ENCODE data around the gene DNAJC3. TPM values are rescaled to one million over a fixed set of nuclear protein-coding genes. Genes with fewer than 3 reads are reported as not detected.

Gene DNAJC3
- total and polyA plus RNA-seq, 2 of the 13 experiments (the other 11 are each of a cell fraction or from before 2014, with no cell fraction given) = 10.4 to 48.2 TPM

DNA sequence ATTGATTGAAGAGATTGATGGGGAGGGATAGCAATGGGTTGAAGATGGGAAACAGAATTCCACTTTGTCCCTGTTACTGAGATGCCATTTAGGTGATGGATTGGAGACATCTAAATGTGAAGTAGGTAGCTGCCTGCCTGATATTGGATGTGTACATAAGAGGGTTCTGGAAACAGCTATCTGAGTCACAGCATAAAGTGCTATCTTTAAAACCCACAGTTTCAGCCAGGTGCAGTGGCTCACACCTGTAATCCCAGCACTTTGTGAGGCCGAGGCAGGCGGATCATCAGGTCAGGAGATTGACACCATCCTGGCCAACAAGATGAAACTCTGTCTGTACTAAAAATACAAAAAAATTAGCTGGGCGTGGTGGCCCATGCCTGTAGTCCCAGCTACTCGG, 72.6 kb downstream of the DNAJC3 start (continued):
- TF ChIP-seq ZNF362 (CRISPR knock-in tag; IDR thresholded peaks at IDR 0.05; ENCODE audit: borderline replicate concordance) = no peak
- no peak for TF ChIP-seq ZNF674 (CRISPR knock-in tag; IDR thresholded peaks at IDR 0.05; ENCODE audit: low read depth)
- no peak for TF ChIP-seq ZMYM2 (CRISPR knock-in tag; IDR thresholded peaks at IDR 0.05)
- TF ChIP-seq KLF9 (CRISPR knock-in tag; IDR thresholded peaks at IDR 0.05; ENCODE audit: low read depth) = no peak
- no peak for TF ChIP-seq KDM5A (IDR thresholded peaks at IDR 0.05; ENCODE audit: borderline replicate concordance, low read length)

DNA sequence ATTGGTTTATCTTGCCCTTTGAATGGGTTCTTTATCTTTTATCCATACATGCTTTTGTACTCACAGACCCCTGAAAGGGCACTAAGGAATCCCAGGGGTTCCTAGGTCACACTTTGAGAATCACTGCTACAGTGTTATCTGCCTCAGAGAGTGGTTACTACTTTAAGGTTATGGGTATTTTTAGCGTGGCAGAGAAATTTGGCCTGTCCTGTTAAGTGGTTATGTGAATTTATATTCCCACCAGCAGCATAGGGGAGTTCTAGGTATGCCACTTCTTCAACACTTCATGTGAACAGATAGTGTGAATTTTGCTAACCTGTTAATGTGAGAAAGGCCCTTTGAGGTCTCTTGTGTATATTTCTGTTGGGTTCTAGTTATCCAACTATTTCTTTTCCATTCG, 75.7 kb downstream of the DNAJC3 start:
- no peak for FAIRE-seq
- no peak overlapping the region for H3K27ac ChIP-seq (ENCODE audit: extremely low read length, insufficient read depth, low read length)
- 96% methylated on average over 2 of the region's 2 CpGs for WGBS (ENCODE audit: low lambda C conversion rate)
- no peak overlapping the region for H2AFZ ChIP-seq (ENCODE audit: low read length)
- H3K4me1 ChIP-seq (ENCODE audit: insufficient read depth, low read length) = no peaks in the 10 kb centered on the region
- intact Hi-C loops (cut with micrococcal nuclease; ENCODE audit: unreplicated experiment) (no loop called here), in situ Hi-C loops (cut with HindIII; ENCODE audit: extremely low pct_ligation_motif_present, low pct_unique_long_range_greater_than_20kb) (no loop called here)
- ChIA-PET POLR2A (no interaction called here), CTCF (ENCODE audit: low intra/inter-chr PET ratio, low total read pairs) (no interaction called here)
- H3K4me3 ChIP-seq (replicated peaks in 1 of 3; ENCODE audit: insufficient read depth in 1 of 3, low read depth in 2 of 3, low read length in 3 of 3) = no peak overlapping the region
- H3K4me2 ChIP-seq (ENCODE audit: low read depth, low read length) = no peak overlapping the region
- no TSS peak for BruUV-seq (replicated peaks)
- H3K9me3 ChIP-seq (ENCODE audit: low read length) = no peaks in the 10 kb centered on the region
- no peak for DNase-seq (ENCODE audit: low spot score)
- peaks cover 4% of the 10 kb centered on the region for H3K79me2 ChIP-seq (ENCODE audit: insufficient read depth, low read length)
- no peaks in the 10 kb centered on the region; the same call in 1 of the 2 replicates for H4K20me1 ChIP-seq (ENCODE audit: insufficient read depth, low read length)
- no peak overlapping the region for H3K9ac ChIP-seq (ENCODE audit: insufficient read depth, low read depth, low read length)
- ATAC-seq = no peak
- H3K36me3 ChIP-seq (replicated peaks in 1 of 2; ENCODE audit: control insufficient read depth in 1 of 2, insufficient read depth in 2 of 2, low read length in 2 of 2) = 0 out of 5 replicates have a peak, but pooled peaks cover 0 to 2% of the 10 kb centered on the region in 2 experiments
- no peaks in the 10 kb centered on the region for H3K27me3 ChIP-seq (ENCODE audit: control insufficient read depth in 1 of 2, insufficient read depth in 2 of 2, low read length in 2 of 2)
- no peak for TF ChIP-seq ERF (CRISPR knock-in tag; IDR thresholded peaks at IDR 0.05)
- TF ChIP-seq HOXD1 (CRISPR knock-in tag; IDR thresholded peaks at IDR 0.05) = no peak
- TF ChIP-seq NFIC (IDR thresholded peaks at IDR 0.05; ENCODE audit: low read length) = no peak
- TF ChIP-seq THAP8 (CRISPR knock-in tag; IDR thresholded peaks at IDR 0.05; ENCODE audit: borderline replicate concordance) = no peak
- no peak for TF ChIP-seq SMAD1 (CRISPR knock-in tag; IDR thresholded peaks at IDR 0.05; ENCODE audit: borderline replicate concordance, low read depth)
- TF ChIP-seq, protein P1, sequence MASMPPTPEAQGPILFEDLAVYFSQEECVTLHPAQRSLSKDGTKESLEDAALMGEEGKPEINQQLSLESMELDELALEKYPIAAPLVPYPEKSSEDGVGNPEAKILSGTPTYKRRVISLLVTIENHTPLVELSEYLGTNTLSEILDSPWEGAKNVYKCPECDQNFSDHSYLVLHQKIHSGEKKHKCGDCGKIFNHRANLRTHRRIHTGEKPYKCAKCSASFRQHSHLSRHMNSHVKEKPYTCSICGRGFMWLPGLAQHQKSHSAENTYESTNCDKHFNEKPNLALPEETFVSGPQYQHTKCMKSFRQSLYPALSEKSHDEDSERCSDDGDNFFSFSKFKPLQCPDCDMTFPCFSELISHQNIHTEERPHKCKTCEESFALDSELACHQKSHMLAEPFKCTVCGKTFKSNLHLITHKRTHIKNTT (CRISPR knock-in tag; IDR thresholded peaks at IDR 0.05) = no peak
- no peak for TF ChIP-seq ZNF550 (CRISPR knock-in tag; IDR thresholded peaks at IDR 0.05; ENCODE audit: borderline replicate concordance)
- TF ChIP-seq ZNF563 (CRISPR knock-in tag; IDR thresholded peaks at IDR 0.05) = no peak
- TF ChIP-seq TERF1 (CRISPR knock-in tag; IDR thresholded peaks at IDR 0.05) = no peak
- no peak for TF ChIP-seq SKI (IDR thresholded peaks at IDR 0.05; ENCODE audit: partially characterized antibody)
- no peak for TF ChIP-seq ZNF382 (CRISPR knock-in tag; IDR thresholded peaks at IDR 0.05; ENCODE audit: borderline replicate concordance)
- TF ChIP-seq SP2 (CRISPR knock-in tag; IDR thresholded peaks at IDR 0.05) = no peak
- no peak for TF ChIP-seq ARNT2 (CRISPR knock-in tag; IDR thresholded peaks at IDR 0.05; ENCODE audit: low read depth)
- TF ChIP-seq ZNF317 (CRISPR knock-in tag; IDR thresholded peaks at IDR 0.05) = no peak
- no peak for TF ChIP-seq FOXM1 (CRISPR knock-in tag; IDR thresholded peaks at IDR 0.05)
- TF ChIP-seq NFE2 (CRISPR knock-in tag; IDR thresholded peaks at IDR 0.05) = no peak
